HG03521 (cell line): ENCODE data around the gene EIPR1.

Experiments used
- ATAC-seq: cut with Tn5 transposase; IDR thresholded peaks from one replicate; pipeline ENCODE4 v1.9.1; 2021; ENCODE audit warnings: mild to moderate bottlenecking, moderate library complexity; ENCODE audit not compliant: unreplicated experiment

EIPR1 gene

DNA sequence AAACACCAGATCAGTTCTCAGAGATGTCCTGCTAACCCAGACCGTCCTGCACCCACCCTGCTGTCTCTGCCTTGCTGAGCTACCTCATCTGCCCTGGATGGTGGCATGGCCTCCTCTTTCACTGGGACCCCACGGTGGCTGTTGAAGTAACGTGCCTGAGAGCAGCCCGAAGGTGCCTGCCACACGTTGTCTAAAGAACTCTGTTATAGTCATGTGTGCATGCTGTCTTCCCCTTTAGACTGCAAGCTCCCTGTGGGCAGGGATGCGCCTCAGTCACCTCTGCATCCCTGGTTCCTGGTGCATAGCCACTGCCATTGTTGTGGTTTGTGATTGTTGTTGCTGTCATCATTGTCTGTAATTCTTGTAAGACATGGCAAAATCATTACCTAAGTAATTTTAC lies 235.9 kb downstream of the EIPR1 start:
- ATAC-seq = no peak

DNA sequence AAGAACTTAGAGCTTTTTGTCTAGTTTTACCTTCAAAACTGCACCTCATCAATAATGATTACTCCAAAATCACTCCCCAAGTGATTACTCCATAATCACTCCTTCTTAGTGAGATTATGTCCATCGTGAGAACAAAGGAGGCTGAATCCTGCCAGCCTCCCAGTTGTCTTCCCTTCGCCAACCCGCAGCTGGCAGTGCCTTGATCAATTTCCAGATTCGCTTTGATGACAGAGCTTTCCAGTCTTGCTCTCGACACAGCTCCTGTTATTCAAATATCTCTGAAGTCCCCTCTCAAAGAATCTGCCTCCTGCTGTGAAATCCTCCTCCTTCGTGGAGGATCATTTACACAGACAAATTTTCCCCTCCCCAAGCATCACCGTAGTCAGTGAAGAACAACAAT lies 237.7 kb downstream of the EIPR1 start:
- ATAC-seq = no peak
